Measurements from ENCODE around the gene ATG4C. TPM values are rescaled to one million over a fixed set of nuclear protein-coding genes. Genes with fewer than 3 reads are reported as not detected.

ATG4C gene
- polyA plus RNA-seq, 1 donor (not counting 4 experiments of a cell fraction or from before 2014, with no cell fraction given): 9.1 TPM

DNA sequence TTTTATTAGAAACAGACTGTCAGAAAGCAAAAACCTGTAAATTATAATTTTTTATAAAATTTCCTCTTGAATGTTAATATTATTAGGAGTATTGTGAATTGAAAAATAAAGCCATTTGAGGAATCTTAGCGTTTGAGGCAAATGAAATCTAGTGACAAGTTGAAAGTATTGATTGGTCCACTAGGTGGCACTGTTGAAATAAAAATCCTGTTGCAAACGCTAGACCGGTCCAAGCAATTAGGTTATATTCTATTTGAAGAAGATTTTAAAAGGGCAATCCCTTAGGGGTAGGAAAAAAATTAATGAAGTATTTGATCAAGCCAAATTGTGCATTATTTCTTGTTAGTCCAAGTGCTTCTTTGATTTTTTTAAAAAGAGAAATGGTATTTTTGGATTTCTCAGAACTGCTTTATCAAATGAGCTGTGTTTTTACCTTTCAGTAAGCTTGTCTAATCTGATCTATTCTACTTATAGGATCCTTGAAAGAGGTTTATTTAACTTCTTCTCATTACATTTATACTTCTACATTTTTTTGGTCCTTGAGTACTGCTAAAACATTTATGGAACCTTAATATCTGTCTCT is 57.7 kb downstream of the ATG4C start:
- peak; percentile 69 for FAIRE-seq

DNA sequence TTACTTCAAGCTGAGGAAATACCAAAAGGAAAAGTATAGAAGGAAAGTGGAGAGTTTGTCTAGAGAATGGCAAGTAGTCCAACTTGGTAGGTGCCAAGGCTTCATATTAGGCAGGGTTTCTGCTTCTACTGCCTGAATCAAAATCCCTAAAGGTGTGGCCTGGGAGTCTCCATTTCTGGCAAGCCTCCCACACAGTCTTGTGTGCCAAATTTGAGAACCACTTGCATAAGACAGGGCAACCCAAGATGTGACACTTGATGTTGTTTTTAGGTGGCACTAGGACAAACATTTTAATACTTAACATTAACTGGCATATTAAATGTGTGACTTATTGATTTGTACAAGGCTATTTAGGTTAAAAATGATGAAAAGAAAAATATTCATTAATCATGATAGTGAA is 60.1 kb downstream of the ATG4C start:
- H3K4me3 ChIP-seq (ENCODE audit: control insufficient read depth in 2 of 3, extremely low read depth in 1 of 3, insufficient read depth in 2 of 3, low read depth in 1 of 3, low read length in 3 of 3): no peak overlapping the region
- no peaks in the 10 kb centered on the region for H3K27me3 ChIP-seq (ENCODE audit: control insufficient read depth, extremely low read depth, insufficient read depth, low read length)
- dilution Hi-C loops (cut with MboI; ENCODE audit: extremely low pct_ligation_motif_present, low sequenced_read_pairs): no loop called here
- no peak overlapping the region for H2AFZ ChIP-seq (ENCODE audit: control insufficient read depth, low read length)
- H3K79me2 ChIP-seq (ENCODE audit: control insufficient read depth, insufficient read depth, low read length): no peaks in the 10 kb centered on the region
- no peak for FAIRE-seq
- no peaks in the 10 kb centered on the region for H3K9me1 ChIP-seq (ENCODE audit: control insufficient read depth, extremely low read depth, insufficient read depth, low read length)
- H4K20me1 ChIP-seq (ENCODE audit: control insufficient read depth, extremely low read depth, insufficient read depth, low read length): no peaks in the 10 kb centered on the region
- H3K9ac ChIP-seq (ENCODE audit: control insufficient read depth, extremely low read depth, insufficient read depth, low read length): no peak overlapping the region
- peaks cover 0 to 1% of the 10 kb centered on the region in 2 experiments for H3K36me3 ChIP-seq (ENCODE audit: control insufficient read depth in 2 of 2, extremely low read depth in 1 of 2, insufficient read depth in 2 of 2, low read length in 2 of 2)
- no peak overlapping the region for H3K27ac ChIP-seq (ENCODE audit: control insufficient read depth, insufficient read depth, low read length)
- H3K9me3 ChIP-seq (ENCODE audit: control insufficient read depth, low read depth, low read length): no peaks in the 10 kb centered on the region
- H3K4me2 ChIP-seq (ENCODE audit: control insufficient read depth, extremely low read depth, insufficient read depth, low read depth, low read length): no peak overlapping the region
- no peak for TF ChIP-seq EZH2 (IDR thresholded peaks at IDR 0.05; ENCODE audit: low read length)
- TF ChIP-seq, protein P1, sequence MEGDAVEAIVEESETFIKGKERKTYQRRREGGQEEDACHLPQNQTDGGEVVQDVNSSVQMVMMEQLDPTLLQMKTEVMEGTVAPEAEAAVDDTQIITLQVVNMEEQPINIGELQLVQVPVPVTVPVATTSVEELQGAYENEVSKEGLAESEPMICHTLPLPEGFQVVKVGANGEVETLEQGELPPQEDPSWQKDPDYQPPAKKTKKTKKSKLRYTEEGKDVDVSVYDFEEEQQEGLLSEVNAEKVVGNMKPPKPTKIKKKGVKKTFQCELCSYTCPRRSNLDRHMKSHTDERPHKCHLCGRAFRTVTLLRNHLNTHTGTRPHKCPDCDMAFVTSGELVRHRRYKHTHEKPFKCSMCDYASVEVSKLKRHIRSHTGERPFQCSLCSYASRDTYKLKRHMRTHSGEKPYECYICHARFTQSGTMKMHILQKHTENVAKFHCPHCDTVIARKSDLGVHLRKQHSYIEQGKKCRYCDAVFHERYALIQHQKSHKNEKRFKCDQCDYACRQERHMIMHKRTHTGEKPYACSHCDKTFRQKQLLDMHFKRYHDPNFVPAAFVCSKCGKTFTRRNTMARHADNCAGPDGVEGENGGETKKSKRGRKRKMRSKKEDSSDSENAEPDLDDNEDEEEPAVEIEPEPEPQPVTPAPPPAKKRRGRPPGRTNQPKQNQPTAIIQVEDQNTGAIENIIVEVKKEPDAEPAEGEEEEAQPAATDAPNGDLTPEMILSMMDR (optimal IDR thresholded peaks at IDR 0.05 in 1 of 3, IDR thresholded peaks at IDR 0.05 in 1 of 3, conservative IDR thresholded peaks at IDR 0.05 in 1 of 3; ENCODE audit: extremely low read depth in 1 of 3, insufficient read depth in 2 of 3, low read length in 3 of 3): no peak
- DNase-seq (ENCODE audit: low read depth, low spot score): no peak
- no peaks in the 10 kb centered on the region for H3K4me1 ChIP-seq (ENCODE audit: control insufficient read depth, extremely low read depth, insufficient read depth, low read length)

More for the DNA sequence above, 57.7 kb downstream of the ATG4C start:
- no peak overlapping the region for H3K4me2 ChIP-seq (ENCODE audit: control insufficient read depth, extremely low read depth, insufficient read depth, low read depth, low read length)
- no peaks in the 10 kb centered on the region for H3K9me3 ChIP-seq (ENCODE audit: control insufficient read depth, low read depth, low read length)
- H2AFZ ChIP-seq (ENCODE audit: control insufficient read depth, low read length): no peak overlapping the region
- H3K27ac ChIP-seq (ENCODE audit: control insufficient read depth, insufficient read depth, low read length): no peak overlapping the region
- no peaks in the 10 kb centered on the region for H3K9me1 ChIP-seq (ENCODE audit: control insufficient read depth, extremely low read depth, insufficient read depth, low read length)
- dilution Hi-C loops (cut with MboI; ENCODE audit: extremely low pct_ligation_motif_present, low sequenced_read_pairs): no loop called here
- DNase-seq (ENCODE audit: low read depth, low spot score): no peak
- no peak for TF ChIP-seq EZH2 (IDR thresholded peaks at IDR 0.05; ENCODE audit: low read length)
- TF ChIP-seq, protein P1 (optimal IDR thresholded peaks at IDR 0.05 in 1 of 3, IDR thresholded peaks at IDR 0.05 in 1 of 3, conservative IDR thresholded peaks at IDR 0.05 in 1 of 3; ENCODE audit: extremely low read depth in 1 of 3, insufficient read depth in 2 of 3, low read length in 3 of 3): peak in 2 of 3 experiments; percentile 51 to 52
- no peak overlapping the region for H3K9ac ChIP-seq (ENCODE audit: control insufficient read depth, extremely low read depth, insufficient read depth, low read length)
- no peaks in the 10 kb centered on the region for H3K79me2 ChIP-seq (ENCODE audit: control insufficient read depth, insufficient read depth, low read length)
- H3K4me3 ChIP-seq (ENCODE audit: control insufficient read depth in 2 of 3, extremely low read depth in 1 of 3, insufficient read depth in 2 of 3, low read depth in 1 of 3, low read length in 3 of 3): no peak overlapping the region
- H3K27me3 ChIP-seq (ENCODE audit: control insufficient read depth, extremely low read depth, insufficient read depth, low read length): no peaks in the 10 kb centered on the region
- H4K20me1 ChIP-seq (ENCODE audit: control insufficient read depth, extremely low read depth, insufficient read depth, low read length): no peaks in the 10 kb centered on the region
- H3K36me3 ChIP-seq (ENCODE audit: control insufficient read depth in 2 of 2, extremely low read depth in 1 of 2, insufficient read depth in 2 of 2, low read length in 2 of 2): peaks cover 0 to 1% of the 10 kb centered on the region in 2 experiments
- no peaks in the 10 kb centered on the region for H3K4me1 ChIP-seq (ENCODE audit: control insufficient read depth, extremely low read depth, insufficient read depth, low read length)

Measured in keratinocyte (primary cell).